Measurements from ENCODE around the gene S100A10.

Gene S100A10

GRCh38 chr1:152034324-152034653 lies 40.6 kb upstream of the S100A10 start:
- Histone ChIP-seq H3K36me3 (ENCODE audit: insufficient read depth) (peaks cover 25% of the 10 kb centered on the region), H4K20me1 (ENCODE audit: insufficient read depth) (peaks cover 14% of the 10 kb centered on the region), H3K4me3 (IDR thresholded peaks at IDR 0.05; ENCODE audit: insufficient read depth, low read depth, low read length) (peak overlapping the region; percentile 97), H2AFZ (ENCODE audit: low read depth) (no peak overlapping the region; the same call in 1 of the 2 replicates), H3K27ac (peak overlapping the region; percentile 71), H3K4me2 (peak overlapping the region; percentile 96), H3K4me1 (ENCODE audit: low read depth, poor library complexity, severe bottlenecking) (peaks cover 74% of the 10 kb centered on the region), H3K27me3 (ENCODE audit: insufficient read depth, low read depth) (no peaks in the 10 kb centered on the region), H3K9ac (peak overlapping the region; percentile 68; the same call in 1 of the 2 replicates), H3K79me2 (ENCODE audit: insufficient read depth, low read depth) (peaks cover 49% of the 10 kb centered on the region)
- no peak for TF ChIP-seq CTCF (conservative IDR thresholded peaks at IDR 0.05; ENCODE audit: low read depth, low read length)

- Histone ChIP-seq H2AFZ (ENCODE audit: low read depth) (no peak overlapping the region), H3K4me2 (no peak overlapping the region), H3K9ac (no peak overlapping the region), H3K27ac (no peak overlapping the region; the same call in 1 of the 2 replicates), H3K4me1 (ENCODE audit: low read depth, poor library complexity, severe bottlenecking) (peaks cover 48% of the 10 kb centered on the region), H3K4me3 (IDR thresholded peaks at IDR 0.05; ENCODE audit: insufficient read depth, low read depth, low read length) (no peak overlapping the region), H4K20me1 (ENCODE audit: insufficient read depth) (peaks cover 14% of the 10 kb centered on the region), H3K27me3 (ENCODE audit: insufficient read depth, low read depth) (no peaks in the 10 kb centered on the region), H3K79me2 (ENCODE audit: insufficient read depth, low read depth) (peaks cover 29% of the 10 kb centered on the region), H3K36me3 (ENCODE audit: insufficient read depth) (peaks cover 25% of the 10 kb centered on the region)
- TF ChIP-seq CTCF (conservative IDR thresholded peaks at IDR 0.05; ENCODE audit: low read depth, low read length), result no peak
Measured at GRCh38 chr1:152029929-152030211, 36.2 kb upstream of the S100A10 start.

- Histone ChIP-seq H4K20me1 (ENCODE audit: insufficient read depth) (peaks cover 14% of the 10 kb centered on the region), H3K27me3 (ENCODE audit: insufficient read depth, low read depth) (no peaks in the 10 kb centered on the region), H3K4me3 (IDR thresholded peaks at IDR 0.05; ENCODE audit: insufficient read depth, low read depth, low read length) (no peak overlapping the region), H3K36me3 (ENCODE audit: insufficient read depth) (peaks cover 25% of the 10 kb centered on the region), H3K79me2 (ENCODE audit: insufficient read depth, low read depth) (peaks cover 24% of the 10 kb centered on the region), H2AFZ (ENCODE audit: low read depth) (no peak overlapping the region), H3K4me2 (no peak overlapping the region), H3K27ac (no peak overlapping the region; the same call in 1 of the 2 replicates), H3K4me1 (ENCODE audit: low read depth, poor library complexity, severe bottlenecking) (peaks cover 42% of the 10 kb centered on the region), H3K9ac (no peak overlapping the region)
- no peak for TF ChIP-seq CTCF (conservative IDR thresholded peaks at IDR 0.05; ENCODE audit: low read depth, low read length)
Measured at GRCh38 chr1:152029144-152029928, 35.7 kb upstream of the S100A10 start.

- no peak overlapping the region for H2AFZ ChIP-seq (ENCODE audit: low read depth)
- no peaks in the 10 kb centered on the region for H3K79me2 ChIP-seq (ENCODE audit: insufficient read depth, low read depth)
- H3K9ac ChIP-seq, result no peak overlapping the region
- H4K20me1 ChIP-seq (ENCODE audit: insufficient read depth), result no peaks in the 10 kb centered on the region
- peaks cover 25% of the 10 kb centered on the region for H3K4me1 ChIP-seq (ENCODE audit: low read depth, poor library complexity, severe bottlenecking)
- TF ChIP-seq CTCF (conservative IDR thresholded peaks at IDR 0.05; ENCODE audit: low read depth, low read length), result no peak
- no peak overlapping the region for H3K4me3 ChIP-seq (IDR thresholded peaks at IDR 0.05; ENCODE audit: insufficient read depth, low read depth, low read length)
- no peak overlapping the region for H3K4me2 ChIP-seq
- peaks cover 8% of the 10 kb centered on the region; the same call in 1 of the 2 replicates for H3K36me3 ChIP-seq (ENCODE audit: insufficient read depth)
- H3K27ac ChIP-seq, result no peak overlapping the region
- no peaks in the 10 kb centered on the region for H3K27me3 ChIP-seq (ENCODE audit: insufficient read depth, low read depth)
Measured at GRCh38 chr1:152026895-152027294, 33.2 kb upstream of the S100A10 start.

All from KMS-11 (cell line).